Activated B cell treated with CpG ODN at 0.5 μM for 24 hours (primary cell): ENCODE results near the gene ROM1. TPM values are rescaled to one million over a fixed set of nuclear protein-coding genes. Genes with fewer than 3 reads are reported as not detected.
A peak's percentile ranks its signal among the peaks of the same experiment; 100 is the strongest.

ENCODE experiments used
- ATAC-seq: fragments of 200-7000 bp; cut with Tn5 transposase; one replicate; pipeline ENCODE4 v1.10.0; 2021; ENCODE audit warnings: low read depth, mild to moderate bottlenecking, moderate library complexity
- CTCF ChIA-PET: fragments of 350-600 bp; sonication (Branson Sonifier 250); formaldehyde crosslinking; loops from one replicate; lab custom pipeline; 2021; ENCODE audit warnings: antibody characterized with exemption; lab: Charles Lee
- POLR2A ChIA-PET: fragments of 350-600 bp; sonication (Branson Sonifier 250); formaldehyde crosslinking; loops from one replicate; lab custom pipeline; 2021; ENCODE audit warnings: antibody characterized with exemption; lab: Charles Lee
- DNase-seq: peaks from one replicate; pipeline ENCODE4 v3.0.0; 2022
- H3K27ac Mint-ChIP-seq: one replicate; pipeline ENCODE4 v1.8.0; 2020; ENCODE audit warnings: mixed read lengths
- H3K27me3 Mint-ChIP-seq: one replicate; pipeline ENCODE4 v1.8.0; 2021; ENCODE audit warnings: mixed read lengths
- H3K36me3 Mint-ChIP-seq: one replicate; pipeline ENCODE4 v1.8.0; 2021; ENCODE audit warnings: low read depth, mixed read lengths
- H3K4me1 Mint-ChIP-seq: one replicate; pipeline ENCODE4 v1.8.0; 2021; ENCODE audit warnings: mixed read lengths
- H3K4me3 Mint-ChIP-seq: one replicate; pipeline ENCODE4 v1.8.0; 2020; ENCODE audit warnings: mild to moderate bottlenecking, mixed read lengths
- H3K9me3 Mint-ChIP-seq: one replicate; pipeline ENCODE4 v1.8.0; 2020; ENCODE audit warnings: mixed read lengths
- CTCF ChIP-seq: fragments of 200-600 bp; IDR thresholded peaks from one replicate; pipeline ENCODE4 v1.8.0; 2022; ENCODE audit warnings: antibody characterized with exemption, mild to moderate bottlenecking
- intact Hi-C: fragments of 100-400 bp; cut with micrococcal nuclease; formaldehyde crosslinking; loops from one replicate; pipeline ENCODE4 v1.15.1; 2024
- total RNA-seq: library from RNA; stranded (reverse); gene quantifications from 2 replicates; pipeline ENCODE4 v1.2.3, GENCODE V29; 2022

ROM1 gene
- total RNA-seq, 1 donor from 2014 or later, result 0.89 TPM

GRCh38 chr11:62600367-62601121, 12.5 kb upstream of the ROM1 start:
- DNase-seq (no peak), ATAC-seq (no peak)
- TF ChIP-seq CTCF, result no peak
- Mint-ChIP-seq H3K36me3 (peaks cover 72% of the 10 kb centered on the region), H3K4me1 (peaks cover 45% of the 10 kb centered on the region), H3K27me3 (no peaks in the 10 kb centered on the region), H3K9me3 (peaks cover 2% of the 10 kb centered on the region), H3K27ac (peak overlapping the region; percentile 97), H3K4me3 (peak overlapping the region; percentile 92)
- CTCF ChIA-PET, result interaction anchor here (0.7 to 2.4 kb wide), 3 partner anchors 8 to 263 kb away, joined by 3 to 13 read pairs (median 3); partner anchors contain the start of gene TUT1
- POLR2A ChIA-PET, result interaction anchor here (0.6 to 8.2 kb wide), 24 partner anchors 8 to 255 kb away, joined by 3 to 246 read pairs (median 10); partner anchors contain the start of genes B3GAT3, BSCL2, C11orf98 and CSKMT
- intact Hi-C loops, result loop anchor here (1.0 kb wide), 1 partner anchor 280 kb away; the partner anchor contains the start of gene SLC3A2

- CTCF ChIA-PET, result interaction anchor here (0.7 to 2.4 kb wide), 6 partner anchors 8 to 263 kb away, joined by 3 to 13 read pairs (median 6); partner anchors contain the start of gene TUT1
- Mint-ChIP-seq H3K27ac (peak overlapping the region; percentile 97), H3K4me1 (peaks cover 45% of the 10 kb centered on the region), H3K4me3 (peak overlapping the region; percentile 92), H3K36me3 (peaks cover 72% of the 10 kb centered on the region), H3K27me3 (no peaks in the 10 kb centered on the region), H3K9me3 (peaks cover 2% of the 10 kb centered on the region)
- intact Hi-C loops, result loop anchor here (1.0 kb wide), 1 partner anchor 279 kb away; the partner anchor contains the start of gene SLC3A2
- no peak for TF ChIP-seq CTCF
- POLR2A ChIA-PET, result interaction anchor here (0.6 to 8.2 kb wide), 26 partner anchors 9 to 280 kb away, joined by 3 to 246 read pairs (median 10); partner anchors contain the start of genes B3GAT3, BSCL2, C11orf98 and CSKMT
- DNase-seq (no peak), ATAC-seq (peak; percentile 3)
These were observed 12.0 kb upstream of the ROM1 start for GRCh38 chr11:62601122-62601371.

GRCh38 chr11:62601372-62602140, 11.5 kb upstream of the ROM1 start, which contains the start of gene MTA2:
Gene MTA2 (minus strand): TSS chr11:62601865. CDS start chr11:62601450, 415 bp downstream.
- Mint-ChIP-seq H3K27me3 (no peaks in the 10 kb centered on the region), H3K36me3 (peaks cover 71% of the 10 kb centered on the region), H3K4me3 (peak within 1 kb of the TSS; percentile 92), H3K4me1 (peaks cover 45% of the 10 kb centered on the region), H3K9me3 (peaks cover 2% of the 10 kb centered on the region), H3K27ac (peak within 1 kb of the TSS; percentile 97)
- TF ChIP-seq CTCF, result no peak
- intact Hi-C loops, result loop anchor here (1.0 to 2.0 kb wide), 5 partner anchors 11 to 279 kb away; partner anchors contain the start of genes EML3 and SLC3A2
- ATAC-seq (peak; percentile 81), DNase-seq (peak; percentile 100)
- POLR2A ChIA-PET, result interaction anchor here (0.7 to 8.2 kb wide), 34 partner anchors 9 to 280 kb away, joined by 3 to 246 read pairs (median 8); partner anchors contain the start of genes B3GAT3, BSCL2, C11orf98 and CSKMT
- CTCF ChIA-PET, result interaction anchor here (0.7 to 2.4 kb wide), 6 partner anchors 9 to 262 kb away, joined by 3 to 13 read pairs (median 6); partner anchors contain the start of gene TUT1

GRCh38 chr11:62602141-62603071, 10.7 kb upstream of the ROM1 start:
- Mint-ChIP-seq H3K4me3 (peak overlapping the region; percentile 92), H3K9me3 (peaks cover 2% of the 10 kb centered on the region), H3K36me3 (peaks cover 69% of the 10 kb centered on the region), H3K27ac (peak overlapping the region; percentile 97), H3K4me1 (peaks cover 43% of the 10 kb centered on the region), H3K27me3 (no peaks in the 10 kb centered on the region)
- DNase-seq (peak; percentile 46), ATAC-seq (peak; percentile 2)
- TF ChIP-seq CTCF, result no peak
- intact Hi-C loops, result loop anchor here (1.0 to 2.0 kb wide), 4 partner anchors 10 to 46 kb away; partner anchors contain the start of gene EML3
- ChIA-PET POLR2A (interaction anchor here (0.5 to 8.2 kb wide), 37 partner anchors 9 to 279 kb away, joined by 3 to 246 read pairs (median 8); partner anchors contain the start of genes B3GAT3, BSCL2, C11orf98 and CSKMT), CTCF (interaction anchor here (0.7 to 2.4 kb wide), 6 partner anchors 9 to 262 kb away, joined by 3 to 13 read pairs (median 6); partner anchors contain the start of gene TUT1)
